Putamen (tissue), 1 donor: ENCODE measurements around the gene MEX3C.

Experiments used
- DNase-seq: peaks from one replicate; pipeline ENCODE4 v3.0.0-alpha.2; 2016; ENCODE audit warnings: low spot score

The MEX3C gene

GRCh38 chr18:51153659-51154371, 43.7 kb downstream of the MEX3C start:
- DNase-seq: no peak

GRCh38 chr18:51151568-51152511, 45.6 kb downstream of the MEX3C start:
- DNase-seq: no peak

- no peak for DNase-seq
These were observed 46.3 kb downstream of the MEX3C start for GRCh38 chr18:51151185-51151567.

GRCh38 chr18:51150113-51150700, 47.3 kb downstream of the MEX3C start:
- no peak for DNase-seq

GRCh38 chr18:51149670-51150069, 47.8 kb downstream of the MEX3C start:
- DNase-seq: no peak

- no peak for DNase-seq
These were observed 50.6 kb downstream of the MEX3C start for GRCh38 chr18:51146909-51147308.

- no peak for DNase-seq
These were observed 58.5 kb downstream of the MEX3C start for GRCh38 chr18:51138936-51139335.

- DNase-seq: no peak
These were observed 59.6 kb downstream of the MEX3C start for GRCh38 chr18:51137891-51138290.

- DNase-seq: no peak
These were observed 60.3 kb downstream of the MEX3C start for GRCh38 chr18:51137026-51137729.

GRCh38 chr18:51135795-51136194, 61.7 kb downstream of the MEX3C start:
- no peak for DNase-seq

GRCh38 chr18:51135364-51135763, 62.1 kb downstream of the MEX3C start:
- no peak for DNase-seq

GRCh38 chr18:51134721-51135120, 62.8 kb downstream of the MEX3C start:
- no peak for DNase-seq

- DNase-seq: no peak
These were observed 63.8 kb downstream of the MEX3C start for GRCh38 chr18:51133580-51134160.

- DNase-seq: no peak
These were observed 65.1 kb downstream of the MEX3C start for GRCh38 chr18:51132256-51132935.

- DNase-seq: no peak
These were observed 68.9 kb downstream of the MEX3C start for GRCh38 chr18:51128533-51128932.

- DNase-seq: no peak
These were observed 69.8 kb downstream of the MEX3C start for GRCh38 chr18:51127664-51128063.

- no peak for DNase-seq
These were observed 71.5 kb downstream of the MEX3C start for GRCh38 chr18:51125976-51126375.
